Cardiac muscle cell (in vitro differentiated cells and primary cell): ENCODE measurements around the gene TENT5C. TPM values are rescaled to one million over a fixed set of nuclear protein-coding genes. Genes with fewer than 3 reads are reported as not detected.

Experiments used
- DNase-seq, 2 donors: peaks; one replicate each; pipeline versions ENCODE4 v3.0.0 to v3.0.0-alpha.2; 2010 to 2017; ENCODE audit warnings: low read depth in 1 of 2, low spot score in 1 of 2
- H3K27ac ChIP-seq: fragments of 200-600 bp; sonication (generic); 2 replicates; pipeline ENCODE4 v1.5.1; 2016
- H3K27me3 ChIP-seq: fragments of 200-600 bp; sonication (generic); 2 replicates; pipeline ENCODE4 v1.6.0; 2016; ENCODE audit warnings: control low read depth
- H3K36me3 ChIP-seq: fragments of 200-600 bp; sonication (generic); 2 replicates; pipeline ENCODE4 v1.5.1; 2016; ENCODE audit warnings: control low read depth
- H3K4me1 ChIP-seq: fragments of 200-600 bp; sonication (generic); 2 replicates; pipeline ENCODE4 v1.8.1; 2017; ENCODE audit warnings: low read depth, mild to moderate bottlenecking, mixed run types
- H3K4me3 ChIP-seq: fragments of 200-600 bp; sonication (generic); 2 replicates; pipeline ENCODE4 v1.5.1; 2016; ENCODE audit warnings: mild to moderate bottlenecking
- H3K9me3 ChIP-seq: fragments of 200-600 bp; sonication (generic); 2 replicates; pipeline ENCODE4 v1.5.1; 2017; ENCODE audit warnings: low read depth, mild to moderate bottlenecking, control low read depth
- CTCF ChIP-seq: IDR thresholded peaks from 2 replicates; pipeline ENCODE4 v1.5.1; 2012; ENCODE audit warnings: low read depth, mild to moderate bottlenecking, low read length
- polyA plus RNA-seq: library from polyadenylated mRNA; unstranded; fragments of >200 nt; fragmentation: Nextera tagmentation; extraction: Ambion mirVana; gene quantifications from 2 replicates; pipeline ENCODE4 v1.2.1, GENCODE V29; 2016
- total RNA-seq: library from RNA; depleted of rRNA; stranded (reverse); fragments of >200 nt; gene quantifications from 2 replicates; pipeline ENCODE4 v1.2.3, GENCODE V29; 2016

Gene TENT5C
- total and polyA plus RNA-seq, 2 experiments from 2014 or later: 0.63 to 1.1 TPM

DNA sequence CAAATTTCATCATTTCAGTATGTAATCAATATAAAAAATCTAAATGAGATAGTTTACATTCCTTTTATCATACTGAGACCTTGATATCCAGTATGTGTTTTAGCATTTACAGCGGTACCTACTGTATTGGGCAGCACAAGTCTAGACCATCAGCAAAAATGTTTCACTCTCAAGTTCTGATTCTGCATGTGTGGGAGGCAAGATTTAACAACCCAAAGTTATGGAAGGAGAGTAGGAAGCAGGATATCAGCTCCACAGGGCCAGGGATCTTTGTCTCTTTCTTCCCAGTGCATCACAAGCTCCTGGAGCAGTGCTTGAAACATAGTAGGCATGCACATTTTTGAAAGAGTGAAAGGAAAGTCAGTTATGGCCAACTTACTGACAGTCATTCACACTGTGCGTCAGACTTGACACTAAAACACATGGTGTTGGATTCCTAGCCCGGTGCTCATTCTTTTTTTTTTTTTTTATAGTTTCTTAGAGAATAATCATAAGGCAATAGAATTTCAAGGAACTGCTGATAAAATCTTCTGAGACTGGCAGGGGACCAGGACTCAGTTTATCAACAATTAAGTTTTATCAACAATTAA, 6.1 kb downstream of the TENT5C start:
- peaks cover 20% of the 10 kb centered on the region for H3K4me1 ChIP-seq
- peaks cover 9% of the 10 kb centered on the region for H3K27me3 ChIP-seq
- TF ChIP-seq CTCF: no peak
- no peak overlapping the region for H3K27ac ChIP-seq
- no peaks in the 10 kb centered on the region for H3K36me3 ChIP-seq
- no peak overlapping the region for H3K4me3 ChIP-seq
- DNase-seq: no peak
- H3K9me3 ChIP-seq: no peaks in the 10 kb centered on the region

- Histone ChIP-seq H3K27me3 (peaks cover 4% of the 10 kb centered on the region), H3K36me3 (no peaks in the 10 kb centered on the region), H3K4me3 (no peak overlapping the region), H3K9me3 (no peaks in the 10 kb centered on the region), H3K4me1 (peaks cover 20% of the 10 kb centered on the region), H3K27ac (no peak overlapping the region)
- peak; percentile 43 to 85 for DNase-seq
- no peak for TF ChIP-seq CTCF
These were observed 6.8 kb downstream of the TENT5C start for GRCh38 chr1:117612517-117613248.

DNA sequence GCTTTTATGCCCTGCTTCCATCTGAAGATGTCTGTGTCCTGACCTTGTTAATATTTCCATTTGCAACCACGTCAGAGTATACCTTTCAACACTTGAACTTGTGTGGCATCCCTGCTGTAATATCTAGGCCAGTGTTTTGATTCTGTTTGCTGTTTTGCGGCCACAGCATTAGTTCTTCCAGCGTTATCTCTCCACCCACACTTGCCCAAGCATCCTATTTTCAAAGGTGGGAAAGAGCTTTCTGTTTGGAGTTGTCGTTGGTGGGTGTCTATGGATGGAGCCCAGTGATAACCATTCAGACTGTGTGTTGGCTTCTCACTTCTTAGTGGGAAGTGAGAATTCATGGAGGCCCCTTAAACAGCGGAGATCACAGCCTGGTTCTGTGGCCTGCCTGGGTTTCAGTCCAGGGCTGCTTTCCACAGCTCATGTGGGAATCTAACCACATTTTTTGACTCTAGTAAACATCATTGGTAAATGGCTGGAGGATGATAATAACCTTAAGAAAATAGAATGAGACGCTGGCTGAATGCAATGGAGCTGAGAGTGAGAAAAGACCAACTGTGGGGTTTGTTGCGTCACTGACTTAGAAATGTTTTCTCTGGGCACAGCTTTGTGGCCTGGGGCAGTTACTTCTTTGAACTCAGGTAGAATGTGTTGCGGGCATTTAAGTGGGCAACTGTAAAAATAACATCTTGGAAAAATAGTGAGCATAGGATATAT, 7.6 kb downstream of the TENT5C start:
- no peaks in the 10 kb centered on the region for H3K9me3 ChIP-seq
- H3K27ac ChIP-seq: no peak overlapping the region
- peaks cover under 1% of the 10 kb centered on the region for H3K27me3 ChIP-seq
- TF ChIP-seq CTCF: no peak
- DNase-seq: peak in 1 of 2 donors; percentile 50
- no peak overlapping the region for H3K4me3 ChIP-seq
- H3K36me3 ChIP-seq: no peaks in the 10 kb centered on the region
- H3K4me1 ChIP-seq: peaks cover 20% of the 10 kb centered on the region

DNA sequence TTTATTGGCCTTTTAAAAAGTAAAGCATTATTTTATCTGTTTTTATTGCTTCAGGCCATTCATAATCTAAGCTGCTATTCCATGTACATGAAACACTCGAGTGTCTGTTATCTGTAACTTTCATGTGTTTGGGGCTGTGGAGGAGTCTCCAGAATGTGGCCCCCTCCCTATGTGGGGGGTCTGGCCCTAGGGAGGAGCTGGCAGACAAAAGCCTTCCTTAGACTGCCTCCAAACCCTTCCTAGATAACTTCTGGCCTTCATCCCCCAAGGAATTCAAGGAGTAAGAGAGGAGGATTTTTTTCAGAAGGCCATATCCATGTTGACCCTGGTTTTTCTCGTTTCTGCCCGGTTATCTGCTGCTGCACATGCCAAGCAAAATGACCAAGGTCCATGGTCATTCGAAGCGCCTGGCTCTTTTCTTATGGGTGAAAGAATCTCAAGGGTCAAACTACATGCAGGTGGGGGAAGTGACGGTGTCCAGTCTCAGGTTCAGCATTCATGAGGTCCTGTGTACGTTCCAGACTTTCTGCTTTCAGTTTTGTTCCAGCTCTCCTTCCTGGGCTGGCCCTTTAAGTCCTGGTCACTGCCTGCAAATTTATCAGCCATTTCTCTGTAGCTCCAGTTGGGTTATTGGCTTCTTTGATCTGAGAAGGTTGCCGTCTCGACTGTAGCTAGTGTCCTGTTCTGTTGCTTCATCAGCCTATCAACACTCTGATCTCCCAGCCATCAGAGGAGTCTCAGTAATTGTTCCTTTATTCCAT, 8.3 kb downstream of the TENT5C start:
- H3K27ac ChIP-seq: no peak overlapping the region
- no peak for TF ChIP-seq CTCF
- H3K4me1 ChIP-seq: peaks cover 20% of the 10 kb centered on the region
- no peaks in the 10 kb centered on the region for H3K36me3 ChIP-seq
- no peaks in the 10 kb centered on the region for H3K9me3 ChIP-seq
- DNase-seq: peak in 1 of 2 donors; percentile 24
- no peaks in the 10 kb centered on the region for H3K27me3 ChIP-seq
- no peak overlapping the region for H3K4me3 ChIP-seq

DNA sequence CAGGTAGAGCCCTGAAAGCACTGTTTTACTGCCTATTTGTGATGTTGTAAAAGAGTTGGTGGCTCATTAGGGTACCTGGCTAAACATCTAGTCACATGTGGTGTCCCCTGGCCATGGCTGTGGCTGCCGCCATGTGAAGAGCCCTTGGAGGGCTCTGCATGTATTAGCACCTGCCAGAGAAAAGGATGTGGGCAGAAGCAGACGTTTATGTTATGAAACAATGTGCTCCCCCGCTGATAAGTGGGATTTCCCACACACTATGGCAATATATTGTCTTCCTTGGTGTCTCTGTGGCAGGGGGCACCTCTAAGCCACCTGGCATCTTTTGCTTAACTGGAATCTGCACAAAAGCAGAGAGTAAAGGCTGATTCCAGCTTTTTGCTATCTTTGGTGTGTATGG, 9.6 kb downstream of the TENT5C start:
- H3K27ac ChIP-seq: no peak overlapping the region
- peaks cover 20% of the 10 kb centered on the region for H3K4me1 ChIP-seq
- DNase-seq: no peak
- H3K36me3 ChIP-seq: no peaks in the 10 kb centered on the region
- no peaks in the 10 kb centered on the region for H3K9me3 ChIP-seq
- no peak overlapping the region for H3K4me3 ChIP-seq
- H3K27me3 ChIP-seq: no peaks in the 10 kb centered on the region
- no peak for TF ChIP-seq CTCF
